ENCODE measurements around the gene CASP8.
A peak's percentile ranks its signal among the peaks of the same experiment; 100 is the strongest.
"Not testable (repeated sequence)": the region's sequence is repeated elsewhere in the genome, so short reads cannot be mapped to it uniquely, and the experiment has no call there.

CASP8 gene

GRCh38 chr2:201260302-201260800, at the start of gene CASP8:
Gene CASP8 (plus strand): TSS chr2:201260536. CDS start chr2:201266487, 5,951 bp downstream.
- DNase-seq, result no peak

GRCh38 chr2:201215963-201216362, 44.4 kb upstream of the CASP8 start:
- no peak for DNase-seq

- no peak for DNase-seq
Measured at GRCh38 chr2:201216918-201217317, 43.4 kb upstream of the CASP8 start.

GRCh38 chr2:201218780-201219179, 41.6 kb upstream of the CASP8 start:
- no peak for DNase-seq

- DNase-seq, result no peak
Measured at GRCh38 chr2:201219328-201220096, 40.8 kb upstream of the CASP8 start.

GRCh38 chr2:201220102-201220570, 40.2 kb upstream of the CASP8 start:
- no peak for DNase-seq

GRCh38 chr2:201223089-201224073, 37.0 kb upstream of the CASP8 start:
- no peak for DNase-seq

- DNase-seq, result no peak
Measured at GRCh38 chr2:201228271-201228911, 31.9 kb upstream of the CASP8 start.

GRCh38 chr2:201228912-201229290, 31.4 kb upstream of the CASP8 start:
- no peak for DNase-seq

GRCh38 chr2:201231781-201232466, 28.4 kb upstream of the CASP8 start:
- peak; percentile 82 for DNase-seq

- no peak for DNase-seq
Measured at GRCh38 chr2:201232467-201232815, 27.9 kb upstream of the CASP8 start.

GRCh38 chr2:201233192-201233811, 27.0 kb upstream of the CASP8 start:
- no peak for DNase-seq

GRCh38 chr2:201233812-201234662, 26.3 kb upstream of the CASP8 start:
- no peak for DNase-seq

GRCh38 chr2:201234663-201235135, 25.6 kb upstream of the CASP8 start:
- no peak for DNase-seq

- DNase-seq, result peak; percentile 57
Measured at GRCh38 chr2:201235860-201236811, 24.2 kb upstream of the CASP8 start.

GRCh38 chr2:201237486-201238123, 22.7 kb upstream of the CASP8 start:
- no peak for DNase-seq

GRCh38 chr2:201239167-201239935, 21.0 kb upstream of the CASP8 start:
- DNase-seq, result not testable (repeated sequence)

Data from right hindlimb (tissue), 1 donor.